Left forelimb (tissue), 1 donor: ENCODE results near the gene LYAR.

ENCODE experiments used
- DNase-seq: peaks from one replicate; pipeline ENCODE4 v3.0.0-alpha.2; 2018; ENCODE audit warnings: low spot score

Gene LYAR

GRCh38 chr4:4316150-4316495 lies 26.2 kb upstream of the LYAR start:
- DNase-seq: no peak

- no peak for DNase-seq
Observed at GRCh38 chr4:4315461-4316149, 25.7 kb upstream of the LYAR start.

- no peak for DNase-seq
Observed at GRCh38 chr4:4311193-4311592, 21.2 kb upstream of the LYAR start.

GRCh38 chr4:4308800-4309441 lies 19.0 kb upstream of the LYAR start:
- no peak for DNase-seq

GRCh38 chr4:4306920-4307319 lies 17.0 kb upstream of the LYAR start:
- DNase-seq: no peak

- no peak for DNase-seq
Observed at GRCh38 chr4:4302416-4302815, 12.5 kb upstream of the LYAR start.

GRCh38 chr4:4302001-4302400 lies 12.0 kb upstream of the LYAR start:
- no peak for DNase-seq

GRCh38 chr4:4299006-4299405 lies 9.1 kb upstream of the LYAR start:
- DNase-seq: no peak

GRCh38 chr4:4296283-4296846 lies 6.4 kb upstream of the LYAR start:
- DNase-seq: no peak

- DNase-seq: no peak
Observed at GRCh38 chr4:4293279-4293678, 3.3 kb upstream of the LYAR start.

- DNase-seq: no peak
Observed at GRCh38 chr4:4289597-4289940, 385 bp downstream of the LYAR start.

GRCh38 chr4:4289055-4289454 lies 899 bp downstream of the LYAR start:
- DNase-seq: no peak

GRCh38 chr4:4288098-4288497 lies 1.9 kb downstream of the LYAR start:
- DNase-seq: no peak

- no peak for DNase-seq
Observed at GRCh38 chr4:4284827-4285618, 4.9 kb downstream of the LYAR start.

GRCh38 chr4:4281787-4282186 lies 8.2 kb downstream of the LYAR start:
- DNase-seq: no peak

GRCh38 chr4:4277531-4277930 lies 12.4 kb downstream of the LYAR start:
- DNase-seq: no peak

- DNase-seq: no peak
Observed at GRCh38 chr4:4274226-4274625, 15.7 kb downstream of the LYAR start.

- DNase-seq: no peak
Observed at GRCh38 chr4:4271912-4272311, 18.0 kb downstream of the LYAR start.

- no peak for DNase-seq
Observed at GRCh38 chr4:4270529-4270928, 19.4 kb downstream of the LYAR start.

GRCh38 chr4:4269856-4270255 lies 20.1 kb downstream of the LYAR start:
- DNase-seq: no peak

GRCh38 chr4:4269331-4269731 lies 20.6 kb downstream of the LYAR start:
- no peak for DNase-seq

GRCh38 chr4:4268776-4269175 lies 21.2 kb downstream of the LYAR start:
- DNase-seq: no peak

GRCh38 chr4:4267981-4268380 lies 22.0 kb downstream of the LYAR start:
- no peak for DNase-seq
